Measurements from ENCODE around the gene RAB3C.

The RAB3C gene

GRCh38 chr5:58904737-58905136 lies 321.9 kb downstream of the RAB3C start:
- H3K4me1 Mint-ChIP-seq: peaks cover 16% of the 10 kb centered on the region
- no peak overlapping the region for H3K4me3 Mint-ChIP-seq
- TF ChIP-seq CTCF (IDR thresholded peaks at IDR 0.05; ENCODE audit: unreplicated experiment in 3 of 3): no peak

GRCh38 chr5:58905944-58906343 lies 323.1 kb downstream of the RAB3C start:
- Mint-ChIP-seq H3K27ac (no peak overlapping the region), H3K9me3 (peaks cover 4% of the 10 kb centered on the region), H3K36me3 (ENCODE audit: low read depth) (peaks cover 5% of the 10 kb centered on the region), H3K4me3 (no peak overlapping the region), H3K4me1 (peaks cover 12% of the 10 kb centered on the region), H3K27me3 (ENCODE audit: low read depth) (no peaks in the 10 kb centered on the region)
- no peak for TF ChIP-seq CTCF (IDR thresholded peaks at IDR 0.05; ENCODE audit: unreplicated experiment in 3 of 3)

More at GRCh38 chr5:58904737-58905136, 321.9 kb downstream of the RAB3C start:
- no peak overlapping the region for H3K27ac Mint-ChIP-seq
- no peaks in the 10 kb centered on the region for H3K36me3 Mint-ChIP-seq (ENCODE audit: low read depth)
- H3K9me3 Mint-ChIP-seq: no peaks in the 10 kb centered on the region
- no peaks in the 10 kb centered on the region for H3K27me3 Mint-ChIP-seq (ENCODE audit: low read depth)

Data from nephron (organoid).